HG02642 (cell line): ENCODE measurements around the gene BPIFA1.

Source experiments
- ATAC-seq: cut with Tn5 transposase; IDR thresholded peaks from one replicate; pipeline ENCODE4 v1.9.1; 2021; ENCODE audit warnings: mild to moderate bottlenecking; ENCODE audit not compliant: unreplicated experiment, poor library complexity

Gene BPIFA1

GRCh38 chr20:33276303-33277113, 40.7 kb downstream of the BPIFA1 start:
- ATAC-seq, result no peak

DNA sequence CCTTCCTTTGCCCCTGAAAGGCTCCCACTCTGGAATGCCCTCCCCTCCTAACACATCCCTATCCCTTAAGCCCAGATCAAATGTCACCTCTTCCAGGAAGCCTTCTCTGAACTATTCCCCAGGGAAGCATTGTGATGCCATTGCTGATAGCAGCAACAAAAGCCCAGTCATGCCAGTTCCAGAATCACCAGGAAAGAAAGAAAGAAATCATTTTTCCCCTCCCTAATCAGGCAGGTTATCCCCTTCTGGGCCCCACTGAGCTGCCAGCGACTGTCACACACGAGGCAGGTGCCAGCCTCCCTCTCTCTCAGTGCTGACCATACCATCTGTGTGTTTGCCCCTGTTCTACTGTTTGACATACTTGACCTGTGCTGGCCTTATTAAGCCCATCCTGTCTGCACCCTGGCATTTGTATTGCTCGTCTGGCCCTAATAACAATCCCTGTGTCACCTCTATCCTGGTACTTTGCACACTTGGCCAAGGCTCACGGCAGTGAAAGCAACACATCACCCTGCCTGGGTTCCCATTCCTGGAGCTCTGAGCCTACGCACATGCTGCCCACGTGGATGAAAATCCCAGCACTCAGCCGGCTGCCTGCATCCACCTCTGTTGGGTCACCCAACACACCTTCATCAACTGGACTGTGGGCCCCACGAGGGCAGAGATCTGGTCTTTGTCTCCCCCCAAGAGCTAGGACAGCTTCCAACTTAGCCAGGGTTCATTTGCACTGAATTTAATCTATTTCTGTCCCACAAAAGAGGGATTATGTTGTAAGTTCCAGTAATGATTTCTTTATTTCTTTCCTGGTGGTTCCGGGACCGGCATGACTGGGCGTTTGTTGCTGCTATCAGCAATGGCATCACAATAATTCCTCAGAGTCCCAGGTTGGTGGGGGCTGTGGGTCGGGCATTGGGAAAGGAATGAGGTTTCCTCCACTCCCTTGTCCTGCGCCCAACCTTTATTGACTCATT, 42.0 kb downstream of the BPIFA1 start:
- ATAC-seq, result no peak

GRCh38 chr20:33278700-33279099, 42.9 kb downstream of the BPIFA1 start:
- ATAC-seq, result no peak

DNA sequence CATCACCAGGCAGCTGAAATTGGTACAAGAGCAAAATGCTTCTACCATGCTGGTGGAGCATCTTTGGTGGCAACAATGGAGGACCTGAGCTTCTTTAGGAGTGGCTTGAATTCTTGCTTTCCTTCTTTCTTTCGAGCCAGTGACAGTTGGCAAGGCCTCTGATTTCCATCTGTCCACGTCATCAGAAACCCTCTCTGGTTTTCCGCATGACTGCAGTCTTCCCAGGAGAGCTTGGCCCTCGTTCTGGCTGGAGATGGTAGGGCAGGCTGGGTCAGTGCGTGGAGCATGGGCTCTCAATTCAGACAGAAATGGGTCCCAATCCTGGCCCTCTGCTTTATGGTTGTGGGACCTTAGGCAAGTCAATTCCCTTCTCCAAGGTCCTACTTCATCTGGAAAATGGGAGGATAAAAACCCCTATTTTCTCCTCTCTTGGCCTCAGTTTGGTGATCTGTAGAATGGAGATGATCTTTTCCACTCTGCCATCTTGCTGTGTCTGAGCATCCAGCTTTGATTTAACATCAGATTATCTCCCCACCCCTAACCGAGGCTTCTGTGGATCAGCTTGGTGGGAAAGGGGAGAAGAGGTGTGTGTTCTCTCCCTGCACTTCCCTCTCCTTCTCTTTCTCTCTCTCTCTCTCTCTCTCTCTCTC, 43.6 kb downstream of the BPIFA1 start:
- ATAC-seq, result no peak

DNA sequence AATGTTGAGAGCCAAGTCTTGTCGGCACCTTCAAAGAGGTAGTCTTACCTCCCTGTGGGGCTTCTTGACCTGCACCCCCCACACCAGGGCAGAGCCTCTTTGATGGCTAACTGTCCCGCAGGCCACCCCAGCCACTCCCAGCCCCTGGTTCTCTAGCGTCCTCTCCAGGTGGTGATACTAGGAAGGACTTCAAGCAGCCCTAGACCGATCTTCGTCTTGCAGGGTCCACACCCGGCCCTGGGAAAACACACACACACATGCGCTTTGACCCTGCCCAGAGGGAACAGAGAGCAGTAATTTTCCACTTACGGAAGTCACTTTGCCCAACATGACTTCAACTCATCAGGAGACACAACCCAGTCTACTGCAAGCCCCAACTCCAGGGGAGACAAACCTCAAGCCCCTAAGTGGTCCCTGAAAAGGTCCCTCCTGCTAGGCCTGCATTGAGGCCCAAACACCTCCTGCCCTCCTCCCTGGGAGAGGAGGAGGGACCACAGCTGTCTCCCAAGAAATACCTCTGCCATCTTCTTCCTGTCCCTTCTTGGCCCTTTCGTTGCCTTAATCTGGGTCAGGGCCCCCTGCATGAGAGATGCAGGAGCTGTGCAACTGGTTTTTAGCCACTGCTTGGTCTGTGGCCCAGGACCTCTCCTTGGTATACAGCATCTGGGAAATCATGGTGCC, 44.3 kb downstream of the BPIFA1 start:
- ATAC-seq, result no peak

DNA sequence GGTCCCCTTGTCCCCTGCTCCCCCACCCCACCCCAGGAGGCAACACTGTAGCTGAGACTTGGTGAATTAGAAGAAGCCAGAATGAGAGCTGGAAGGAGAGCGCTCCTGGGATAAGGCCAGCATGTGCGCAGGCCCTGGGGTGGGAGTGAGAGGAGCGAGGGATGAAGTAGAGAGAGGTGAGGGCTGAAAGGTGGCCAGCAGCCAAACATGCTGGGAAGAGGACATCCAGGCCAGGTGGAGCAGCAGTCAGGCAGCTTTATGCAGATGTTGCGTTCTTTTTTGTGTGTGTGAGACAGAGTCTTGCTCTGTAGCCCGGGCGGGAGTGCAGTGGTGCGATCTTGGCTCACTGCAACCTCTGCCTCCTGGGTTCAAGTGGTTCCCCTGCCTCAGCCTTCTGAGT, 45.0 kb downstream of the BPIFA1 start:
- ATAC-seq, result no peak

DNA sequence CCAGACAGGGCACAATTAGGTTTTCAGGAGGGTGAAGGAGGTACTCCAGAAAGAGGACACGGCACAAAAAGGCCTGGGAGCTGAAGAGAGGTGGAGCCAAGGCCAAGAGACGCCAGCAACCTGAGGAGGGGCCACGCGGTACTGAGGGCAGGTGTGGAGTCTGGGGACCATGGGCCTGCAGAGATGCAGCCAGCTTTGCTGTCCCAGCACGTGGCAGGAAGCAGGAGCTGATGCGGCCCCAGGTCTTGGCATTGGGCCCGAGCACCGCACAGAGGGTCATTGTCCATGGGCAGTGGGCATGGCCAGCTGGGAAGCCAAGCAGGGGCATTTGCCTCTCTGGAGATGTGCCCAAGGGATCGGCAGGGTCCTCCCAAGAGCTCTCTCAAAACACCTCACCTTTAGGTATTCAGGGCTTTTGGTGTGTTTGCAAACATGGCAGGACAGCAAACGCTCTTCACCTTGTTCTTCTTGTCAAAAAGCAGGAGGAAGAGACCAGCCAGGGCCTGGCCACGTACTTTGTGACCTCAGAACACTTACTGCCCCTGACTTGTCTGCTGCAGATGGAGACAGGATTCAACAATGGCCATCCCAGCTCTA, 45.9 kb downstream of the BPIFA1 start:
- ATAC-seq, result no peak

- no peak for ATAC-seq
These were observed 46.6 kb downstream of the BPIFA1 start for GRCh38 chr20:33282196-33282934.

GRCh38 chr20:33282991-33283555, 47.3 kb downstream of the BPIFA1 start, which contains the start of gene BPIFB1:
BPIFB1 (plus strand) TSS chr20:33283214; CDS start chr20:33286074, 2,860 bp downstream.
- no peak for ATAC-seq

- no peak for ATAC-seq
These were observed 48.5 kb downstream of the BPIFA1 start for GRCh38 chr20:33284284-33284683.

GRCh38 chr20:33284937-33285336, 49.1 kb downstream of the BPIFA1 start:
- no peak for ATAC-seq

DNA sequence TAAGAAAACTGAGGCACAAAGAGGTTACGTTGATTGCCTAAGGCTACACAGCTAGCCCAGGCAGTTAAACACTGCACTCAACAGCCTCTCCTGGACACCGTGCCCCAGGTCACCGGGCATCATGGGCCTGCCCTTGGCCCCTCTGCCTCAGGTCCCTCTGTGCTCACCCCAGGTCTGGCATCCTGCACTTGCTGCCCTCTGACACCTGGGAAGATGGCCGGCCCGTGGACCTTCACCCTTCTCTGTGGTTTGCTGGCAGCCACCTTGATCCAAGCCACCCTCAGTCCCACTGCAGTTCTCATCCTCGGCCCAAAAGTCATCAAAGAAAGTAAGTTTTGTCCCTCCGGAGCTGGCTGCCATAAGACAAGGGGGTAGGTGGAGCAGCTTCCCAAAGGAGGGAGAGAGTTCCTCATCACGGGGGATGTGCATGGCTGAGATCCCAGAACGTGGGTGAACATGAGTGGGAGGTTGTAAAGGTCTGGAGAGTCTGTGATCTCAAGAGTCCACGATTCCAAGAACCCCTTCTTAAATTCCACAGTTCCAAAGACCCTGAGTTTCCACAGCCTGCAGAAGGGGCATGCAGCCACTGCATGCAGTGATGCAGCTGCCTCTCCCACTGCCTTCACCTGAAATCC, 50.2 kb downstream of the BPIFA1 start:
- no peak for ATAC-seq

- no peak for ATAC-seq
These were observed 52.1 kb downstream of the BPIFA1 start for GRCh38 chr20:33287884-33288283.

- no peak for ATAC-seq
These were observed 55.1 kb downstream of the BPIFA1 start for GRCh38 chr20:33290852-33291251.

DNA sequence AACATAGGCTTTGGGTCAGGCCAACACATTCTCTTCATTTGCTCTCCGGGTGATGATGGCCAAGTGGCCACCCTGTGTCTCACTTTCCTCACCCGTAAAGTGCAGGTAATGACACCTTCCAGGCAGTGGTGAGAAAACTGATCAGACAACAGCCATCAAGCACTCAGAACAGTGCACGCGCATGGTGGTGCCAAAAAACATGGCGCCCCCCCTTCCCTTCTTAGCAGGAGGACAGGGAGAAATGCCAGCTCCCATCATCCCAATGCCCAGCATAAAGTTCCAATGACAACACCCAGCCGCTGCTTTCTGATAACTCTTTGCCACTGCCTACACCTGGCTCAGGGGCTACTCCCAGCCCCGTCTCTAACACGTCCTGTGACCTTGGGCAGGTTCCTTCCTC, 55.6 kb downstream of the BPIFA1 start:
- ATAC-seq, result no peak

- ATAC-seq, result no peak
These were observed 56.1 kb downstream of the BPIFA1 start for GRCh38 chr20:33291830-33292355.
